ENCODE data around the gene DCC.

GRCh38 chr18:53101536-53102105 lies 761.6 kb downstream of the DCC start:
- TF ChIP-seq BHLHE40 (IDR thresholded peaks at IDR 0.05; ENCODE audit: borderline replicate concordance): no peak
- no peak for TF ChIP-seq SUZ12 (IDR thresholded peaks at IDR 0.05)
- TF ChIP-seq FOXM1 (IDR thresholded peaks at IDR 0.05; ENCODE audit: borderline replicate concordance): no peak
- no peak for TF ChIP-seq FOXK2 (IDR thresholded peaks at IDR 0.05)
- no peak for TF ChIP-seq PKNOX1 (IDR thresholded peaks at IDR 0.05)
- no peak for TF ChIP-seq CTBP1 (IDR thresholded peaks at IDR 0.05; ENCODE audit: borderline replicate concordance)
- TF ChIP-seq ELF4 (IDR thresholded peaks at IDR 0.05): no peak
- no peak for TF ChIP-seq SP1 (IDR thresholded peaks at IDR 0.05)

Data from HEK293T (cell line).